ENCODE data around the gene COIL. TPM values are rescaled to one million over a fixed set of nuclear protein-coding genes. Genes with fewer than 3 reads are reported as not detected.
"Not testable (repeated sequence)": the region's sequence is repeated elsewhere in the genome, so short reads cannot be mapped to it uniquely, and the experiment has no call there.

Gene COIL
- total RNA-seq, 1 donor from 2014 or later: 4.8 TPM

DNA sequence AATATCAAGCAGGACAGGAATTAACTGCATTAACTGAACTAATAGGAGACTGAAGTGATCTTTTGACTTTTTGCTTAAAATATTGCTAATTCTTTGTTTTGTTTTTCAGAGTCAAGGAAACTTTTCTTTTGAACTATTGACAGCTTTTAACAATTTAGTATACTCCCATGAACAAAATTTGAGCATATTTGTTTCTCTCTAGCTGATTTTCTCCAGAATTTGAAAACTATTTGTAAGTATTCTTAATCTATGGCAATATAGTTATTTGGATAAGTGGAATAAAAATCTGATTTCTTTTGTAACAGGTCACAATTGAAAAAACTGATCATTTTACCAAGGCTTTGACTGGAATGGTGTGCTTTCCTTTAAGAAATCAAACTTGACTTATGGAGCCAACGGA lies 10.1 kb upstream of the COIL start:
- no peaks in the 10 kb centered on the region for H3K9me3 ChIP-seq
- DNase-seq (ENCODE audit: low spot score in 2 of 2): no peak
- no peak overlapping the region for H3K4me3 ChIP-seq
- no peaks in the 10 kb centered on the region for H3K4me1 ChIP-seq
- intact Hi-C loops (cut with DNase I): loop anchor here (10.0 kb wide), 1 partner anchor 1114 kb away; the partner anchor contains the start of gene DYNLL2
- H3K27ac ChIP-seq: no peak overlapping the region
- H3K36me3 ChIP-seq: no peaks in the 10 kb centered on the region
- TF ChIP-seq, protein P1, sequence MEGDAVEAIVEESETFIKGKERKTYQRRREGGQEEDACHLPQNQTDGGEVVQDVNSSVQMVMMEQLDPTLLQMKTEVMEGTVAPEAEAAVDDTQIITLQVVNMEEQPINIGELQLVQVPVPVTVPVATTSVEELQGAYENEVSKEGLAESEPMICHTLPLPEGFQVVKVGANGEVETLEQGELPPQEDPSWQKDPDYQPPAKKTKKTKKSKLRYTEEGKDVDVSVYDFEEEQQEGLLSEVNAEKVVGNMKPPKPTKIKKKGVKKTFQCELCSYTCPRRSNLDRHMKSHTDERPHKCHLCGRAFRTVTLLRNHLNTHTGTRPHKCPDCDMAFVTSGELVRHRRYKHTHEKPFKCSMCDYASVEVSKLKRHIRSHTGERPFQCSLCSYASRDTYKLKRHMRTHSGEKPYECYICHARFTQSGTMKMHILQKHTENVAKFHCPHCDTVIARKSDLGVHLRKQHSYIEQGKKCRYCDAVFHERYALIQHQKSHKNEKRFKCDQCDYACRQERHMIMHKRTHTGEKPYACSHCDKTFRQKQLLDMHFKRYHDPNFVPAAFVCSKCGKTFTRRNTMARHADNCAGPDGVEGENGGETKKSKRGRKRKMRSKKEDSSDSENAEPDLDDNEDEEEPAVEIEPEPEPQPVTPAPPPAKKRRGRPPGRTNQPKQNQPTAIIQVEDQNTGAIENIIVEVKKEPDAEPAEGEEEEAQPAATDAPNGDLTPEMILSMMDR (IDR thresholded peaks at IDR 0.05): no peak
- no peaks in the 10 kb centered on the region for H3K27me3 ChIP-seq

DNA sequence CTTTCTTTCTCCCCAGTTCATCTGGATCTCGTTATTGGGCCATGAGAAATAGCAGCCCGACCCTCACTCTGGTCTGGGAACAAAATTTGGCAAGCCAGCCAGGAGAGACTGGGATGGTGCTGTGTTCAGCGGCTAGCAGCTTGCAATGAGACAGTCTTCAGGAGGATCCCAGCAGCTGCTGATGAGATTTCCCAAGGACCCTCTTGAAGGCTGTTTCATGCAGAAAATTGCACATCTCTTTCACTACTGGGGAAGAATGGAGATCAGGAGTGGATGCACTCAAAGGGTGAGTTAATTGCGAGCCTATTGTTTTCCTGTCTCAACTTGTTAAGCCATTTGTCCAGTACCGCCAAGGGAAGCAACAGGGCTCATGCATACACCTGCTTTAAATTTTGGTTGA lies 5.5 kb upstream of the COIL start:
- intact Hi-C loops (cut with DNase I): no loop called here
- no peaks in the 10 kb centered on the region for H3K27me3 ChIP-seq
- no peaks in the 10 kb centered on the region for H3K4me1 ChIP-seq

GRCh38 chr17:56965681-56966080 lies 4.8 kb upstream of the COIL start:
- intact Hi-C loops (cut with DNase I); H3K4me1 ChIP-seq; H3K9me3 ChIP-seq; H3K36me3 ChIP-seq; DNase-seq (ENCODE audit: low spot score in 2 of 2); H3K27ac ChIP-seq; H3K4me3 ChIP-seq; H3K27me3 ChIP-seq: not testable (repeated sequence)

More for the DNA sequence above, 5.5 kb upstream of the COIL start:
- no peaks in the 10 kb centered on the region for H3K9me3 ChIP-seq
- H3K4me3 ChIP-seq: no peak overlapping the region
- TF ChIP-seq, protein P1 (IDR thresholded peaks at IDR 0.05): no peak
- no peak for DNase-seq (ENCODE audit: low spot score in 2 of 2)
- no peaks in the 10 kb centered on the region for H3K36me3 ChIP-seq
- H3K27ac ChIP-seq: no peak overlapping the region

GRCh38 chr17:56965241-56965640 lies 4.4 kb upstream of the COIL start:
- H3K27ac ChIP-seq; H3K9me3 ChIP-seq; intact Hi-C loops (cut with DNase I); H3K4me1 ChIP-seq; H3K36me3 ChIP-seq; H3K27me3 ChIP-seq; H3K4me3 ChIP-seq; DNase-seq (ENCODE audit: low spot score in 2 of 2): not testable (repeated sequence)

GRCh38 chr17:56956992-56957391 lies 3.9 kb downstream of the COIL start:
- H3K4me1 ChIP-seq: peaks cover 7 to 14% of the 10 kb centered on the region in 2 donors
- no peaks in the 10 kb centered on the region for H3K36me3 ChIP-seq
- no peak overlapping the region for H3K27ac ChIP-seq
- H3K9me3 ChIP-seq: no peaks in the 10 kb centered on the region
- H3K27me3 ChIP-seq: no peaks in the 10 kb centered on the region
- intact Hi-C loops (cut with DNase I): no loop called here
- no peak overlapping the region for H3K4me3 ChIP-seq
- TF ChIP-seq, protein P1 (IDR thresholded peaks at IDR 0.05): no peak
- no peak for DNase-seq (ENCODE audit: low spot score in 2 of 2)

DNA sequence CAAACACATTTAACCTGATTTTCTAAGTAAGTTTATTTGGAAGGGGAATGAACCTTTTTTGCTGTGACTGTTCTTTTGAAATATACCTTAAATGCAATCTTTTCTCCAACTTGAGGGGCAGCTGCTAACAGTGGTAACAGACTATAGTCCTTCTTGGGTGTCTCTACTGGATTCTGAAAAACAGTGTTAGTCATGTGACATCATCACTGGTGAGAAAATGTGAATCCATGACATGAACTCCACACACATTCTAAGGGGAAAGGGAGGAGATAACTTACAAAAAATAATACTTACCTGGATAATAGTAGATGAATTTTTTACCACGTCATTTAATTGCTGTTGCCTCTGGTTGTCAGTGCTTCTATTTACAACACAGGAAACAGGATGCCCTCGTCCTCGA lies 11.3 kb downstream of the COIL start:
- H3K4me3 ChIP-seq: no peak overlapping the region
- intact Hi-C loops (cut with DNase I): no loop called here

More for the DNA sequence above, 11.3 kb downstream of the COIL start:
- H3K27me3 ChIP-seq: no peaks in the 10 kb centered on the region
- H3K4me1 ChIP-seq: no peaks in the 10 kb centered on the region
- TF ChIP-seq, protein P1 (IDR thresholded peaks at IDR 0.05): no peak
- peaks cover 30 to 38% of the 10 kb centered on the region in 2 donors for H3K36me3 ChIP-seq
- no peak for DNase-seq (ENCODE audit: low spot score in 2 of 2)
- H3K9me3 ChIP-seq: no peaks in the 10 kb centered on the region
- no peak overlapping the region for H3K27ac ChIP-seq

All from ascending aorta (tissue), 2 donors.